Vagina (tissue), 2 donors: ENCODE data around the gene SHISA4. TPM values are rescaled to one million over a fixed set of nuclear protein-coding genes. Genes with fewer than 3 reads are reported as not detected.

ENCODE experiments used
- DNase-seq, 2 donors: peaks; one replicate each; pipeline ENCODE4 v3.0.0-alpha.2; 2017; ENCODE audit errors: extremely low spot score in 2 of 2
- H3K27ac ChIP-seq: fragments of 200-600 bp; sonication (generic); one replicate; pipeline ENCODE4 v1.5.1; 2019
- H3K27me3 ChIP-seq: fragments of 200-600 bp; sonication (generic); one replicate; pipeline ENCODE4 v1.5.1; 2019
- H3K36me3 ChIP-seq, 2 donors: fragments of 200-600 bp; sonication (generic); one replicate each; pipeline ENCODE4 v1.5.1; 2017 to 2019
- H3K4me1 ChIP-seq: fragments of 200-600 bp; sonication (generic); one replicate; pipeline ENCODE4 v1.5.1; 2019
- H3K4me3 ChIP-seq, 2 donors: fragments of 200-600 bp; sonication (generic); 1 replicate in 1 of 2; 2 replicates in 1 of 2; pipeline ENCODE4 v1.5.1; 2016 to 2019
- H3K9me3 ChIP-seq: fragments of 200-600 bp; sonication (generic); one replicate; pipeline ENCODE4 v1.5.1; 2019
- POLR2A ChIP-seq, 2 donors: fragments of 450-650 bp; IDR thresholded peaks; one replicate each; pipeline ENCODE4 v1.6.1; 2017; ENCODE audit warnings: antibody characterized with exemption in 2 of 2, mild to moderate bottlenecking in 2 of 2, moderate library complexity in 2 of 2
- POLR2AphosphoS5 ChIP-seq, 2 donors: sonication (generic); formaldehyde crosslinking; IDR thresholded peaks; one replicate each; pipeline ENCODE4 v1.9.0; 2017; ENCODE audit warnings: antibody characterized with exemption in 2 of 2, mild to moderate bottlenecking in 2 of 2, low read depth in 1 of 2; ENCODE audit not compliant: insufficient read depth in 1 of 2
- intact Hi-C: fragments of 100-400 bp; cut with DNase I; formaldehyde crosslinking; loops from one replicate; pipeline ENCODE4 v1.15.1; 2023
- total RNA-seq: library from RNA; depleted of rRNA; stranded (reverse); fragments of >200 nt; gene quantifications from one replicate; pipeline ENCODE4 v1.2.3, GENCODE V29; 2016
- TF ChIP-seq, protein P1 (sequence below), 3 experiments: fragments of 450-650 bp in 2 of 3; fragments of 200-600 bp in 1 of 3; sonication (generic) in 1 of 3; IDR thresholded peaks; one replicate each; pipeline ENCODE4 v1.5.1; 2017 to 2019; ENCODE audit warnings: antibody characterized with exemption in 3 of 3, mild to moderate bottlenecking in 2 of 3, moderate library complexity in 2 of 3

The SHISA4 gene
- total RNA-seq, 1 donor from 2014 or later, result 16.2 TPM

DNA sequence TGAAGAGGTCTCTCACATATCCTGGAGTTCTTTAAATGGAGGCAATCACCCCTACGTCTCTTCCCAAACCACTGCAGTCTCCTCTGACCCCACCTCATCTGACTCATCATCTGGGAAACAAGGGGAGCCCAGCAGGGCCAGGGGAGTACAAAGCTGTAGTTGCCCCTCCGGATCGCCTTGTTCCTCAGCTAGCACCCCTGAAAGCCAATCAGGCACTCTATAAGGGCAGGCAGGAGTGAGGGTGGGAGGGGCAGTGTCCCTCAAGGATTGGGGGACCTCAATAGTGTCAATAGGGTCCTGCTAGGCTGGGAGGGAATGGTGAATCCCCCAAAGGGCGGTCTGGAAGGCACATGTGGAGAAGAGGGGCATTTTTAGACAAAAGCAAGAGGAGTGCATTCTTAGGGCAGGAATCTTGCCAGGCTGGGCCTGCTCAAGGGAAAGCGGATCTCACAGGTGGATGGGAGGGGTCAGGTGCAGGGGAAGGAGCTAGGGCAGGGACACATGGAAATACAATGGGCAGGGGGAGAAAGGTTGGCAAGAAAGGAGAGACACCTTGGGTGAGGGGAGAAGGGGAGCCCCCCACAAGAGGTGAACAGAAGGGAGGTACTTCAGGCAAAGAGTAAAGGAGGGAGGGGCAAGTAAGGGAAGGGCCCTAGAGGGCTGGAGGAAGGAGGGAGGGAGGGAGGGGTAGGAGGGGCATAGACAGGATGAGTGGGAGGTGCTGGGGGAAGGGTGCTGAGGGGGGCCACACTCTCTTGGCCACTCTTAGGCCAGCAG, 5.8 kb downstream of the SHISA4 start:
- H3K27ac ChIP-seq, result peak overlapping the region; percentile 70
- no peak overlapping the region for H3K4me3 ChIP-seq
- intact Hi-C loops, result loop anchor here (5.0 kb wide), 1 partner anchor 78 kb away; no protein-coding TSS in a partner anchor
- H3K9me3 ChIP-seq, result no peaks in the 10 kb centered on the region
- DNase-seq, result no peak
- no peaks in the 10 kb centered on the region for H3K27me3 ChIP-seq
- peaks cover 16% of the 10 kb centered on the region for H3K4me1 ChIP-seq
- TF ChIP-seq, protein P1, sequence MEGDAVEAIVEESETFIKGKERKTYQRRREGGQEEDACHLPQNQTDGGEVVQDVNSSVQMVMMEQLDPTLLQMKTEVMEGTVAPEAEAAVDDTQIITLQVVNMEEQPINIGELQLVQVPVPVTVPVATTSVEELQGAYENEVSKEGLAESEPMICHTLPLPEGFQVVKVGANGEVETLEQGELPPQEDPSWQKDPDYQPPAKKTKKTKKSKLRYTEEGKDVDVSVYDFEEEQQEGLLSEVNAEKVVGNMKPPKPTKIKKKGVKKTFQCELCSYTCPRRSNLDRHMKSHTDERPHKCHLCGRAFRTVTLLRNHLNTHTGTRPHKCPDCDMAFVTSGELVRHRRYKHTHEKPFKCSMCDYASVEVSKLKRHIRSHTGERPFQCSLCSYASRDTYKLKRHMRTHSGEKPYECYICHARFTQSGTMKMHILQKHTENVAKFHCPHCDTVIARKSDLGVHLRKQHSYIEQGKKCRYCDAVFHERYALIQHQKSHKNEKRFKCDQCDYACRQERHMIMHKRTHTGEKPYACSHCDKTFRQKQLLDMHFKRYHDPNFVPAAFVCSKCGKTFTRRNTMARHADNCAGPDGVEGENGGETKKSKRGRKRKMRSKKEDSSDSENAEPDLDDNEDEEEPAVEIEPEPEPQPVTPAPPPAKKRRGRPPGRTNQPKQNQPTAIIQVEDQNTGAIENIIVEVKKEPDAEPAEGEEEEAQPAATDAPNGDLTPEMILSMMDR (IDR thresholded peaks at IDR 0.05), result no peak
- TF ChIP-seq POLR2AphosphoS5 (IDR thresholded peaks at IDR 0.05; ENCODE audit: insufficient read depth in 1 of 2, low read depth in 1 of 2), result no peak
- TF ChIP-seq POLR2A (IDR thresholded peaks at IDR 0.05), result no peak
- H3K36me3 ChIP-seq, result peaks cover 0 to 15% of the 10 kb centered on the region in 2 donors

DNA sequence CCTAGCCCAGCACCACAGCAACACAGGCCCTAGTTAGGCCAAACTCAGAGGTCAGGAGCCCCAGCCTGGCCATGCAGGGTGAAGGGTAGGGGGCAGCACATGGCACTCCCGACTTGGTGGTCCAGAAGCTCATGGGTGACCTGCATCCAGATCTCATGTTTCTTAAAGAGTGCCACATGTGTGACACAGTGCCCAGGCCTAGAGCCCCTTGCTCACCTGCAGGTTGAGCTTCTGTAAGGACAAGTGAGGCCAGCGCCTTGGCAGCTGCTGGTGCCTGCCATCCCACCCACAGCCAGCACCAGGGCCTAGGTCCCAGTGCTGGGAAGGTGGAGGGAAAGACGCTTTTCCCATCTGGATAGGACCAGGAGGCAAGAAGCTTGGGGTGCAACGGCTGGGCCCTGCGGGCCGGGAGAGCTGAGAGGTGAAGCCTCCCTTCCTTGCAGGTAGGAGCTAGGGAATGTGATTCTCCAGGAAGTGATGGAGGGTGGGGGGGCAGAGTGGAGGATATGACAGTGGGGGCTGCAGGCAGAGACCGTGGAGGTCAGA, 6.5 kb downstream of the SHISA4 start:
- peaks cover 0 to 15% of the 10 kb centered on the region in 2 donors for H3K36me3 ChIP-seq
- peak overlapping the region; percentile 70 for H3K27ac ChIP-seq
- H3K9me3 ChIP-seq, result no peaks in the 10 kb centered on the region
- no peak overlapping the region for H3K4me3 ChIP-seq
- H3K27me3 ChIP-seq, result no peaks in the 10 kb centered on the region
- DNase-seq, result no peak
- peaks cover 10% of the 10 kb centered on the region for H3K4me1 ChIP-seq
- intact Hi-C loops, result loop anchor here (5.0 kb wide), 1 partner anchor 77 kb away; no protein-coding TSS in a partner anchor
- no peak for TF ChIP-seq POLR2A (IDR thresholded peaks at IDR 0.05)
- peak in 1 of 2 donors; percentile 15 for TF ChIP-seq POLR2AphosphoS5 (IDR thresholded peaks at IDR 0.05; ENCODE audit: insufficient read depth in 1 of 2, low read depth in 1 of 2)

DNA sequence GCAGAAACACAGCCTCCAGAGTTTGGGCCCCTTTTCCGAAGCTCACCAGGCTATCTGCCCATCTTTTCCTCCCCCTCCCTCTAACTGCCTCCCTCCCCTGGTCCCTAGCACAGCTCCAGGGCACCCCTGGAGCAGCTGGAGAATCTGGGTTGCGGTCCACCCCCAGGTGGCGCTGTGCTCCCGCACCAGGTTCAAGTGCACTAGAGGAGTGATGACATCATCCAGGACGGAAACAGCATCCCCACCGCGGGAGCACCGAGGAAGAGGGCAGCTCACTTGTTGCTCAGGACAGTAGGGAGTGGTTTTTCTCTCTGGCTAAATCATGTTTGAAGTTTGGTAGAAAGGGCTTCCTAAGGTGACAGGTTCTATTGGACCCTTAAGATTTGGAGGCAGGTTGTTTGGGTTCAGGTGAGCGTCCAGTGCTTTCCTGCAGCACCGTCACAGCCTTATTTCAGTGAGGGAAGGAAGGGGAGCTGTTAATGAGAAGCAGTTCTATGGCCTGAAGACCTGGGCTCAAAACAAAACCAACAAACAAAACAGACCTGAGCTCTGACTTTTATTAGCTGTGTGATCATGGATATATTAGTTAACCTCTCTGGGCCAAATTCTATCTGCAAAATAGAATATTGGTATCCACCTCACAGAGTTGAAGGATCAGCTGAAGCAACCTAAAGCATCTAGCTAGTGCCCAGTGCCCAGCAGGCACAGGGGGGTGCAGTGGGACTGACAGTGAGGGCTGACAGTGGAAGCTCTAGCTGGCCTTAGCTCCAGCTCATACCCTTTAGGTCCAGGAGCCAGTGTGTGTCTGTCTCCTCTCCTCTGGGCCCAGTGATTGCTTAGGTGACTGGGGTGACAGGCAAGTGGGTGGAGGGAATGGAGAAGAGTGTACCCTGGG, 7.5 kb downstream of the SHISA4 start:
- DNase-seq, result no peak
- Histone ChIP-seq H3K27me3 (no peaks in the 10 kb centered on the region), H3K9me3 (no peaks in the 10 kb centered on the region), H3K4me1 (peaks cover 18% of the 10 kb centered on the region), H3K27ac (peak overlapping the region; percentile 70), H3K4me3 (no peak overlapping the region), H3K36me3 (peaks cover 0 to 15% of the 10 kb centered on the region in 2 donors)
- intact Hi-C loops, result loop anchor here (5.0 kb wide), 1 partner anchor 76 kb away; no protein-coding TSS in a partner anchor
- no peak for TF ChIP-seq POLR2A (IDR thresholded peaks at IDR 0.05)
- TF ChIP-seq POLR2AphosphoS5 (IDR thresholded peaks at IDR 0.05; ENCODE audit: insufficient read depth in 1 of 2, low read depth in 1 of 2), result peak; percentile 70 to 74
- TF ChIP-seq, protein P1 (IDR thresholded peaks at IDR 0.05), result peak; percentile 77 to 98 (median 93)

DNA sequence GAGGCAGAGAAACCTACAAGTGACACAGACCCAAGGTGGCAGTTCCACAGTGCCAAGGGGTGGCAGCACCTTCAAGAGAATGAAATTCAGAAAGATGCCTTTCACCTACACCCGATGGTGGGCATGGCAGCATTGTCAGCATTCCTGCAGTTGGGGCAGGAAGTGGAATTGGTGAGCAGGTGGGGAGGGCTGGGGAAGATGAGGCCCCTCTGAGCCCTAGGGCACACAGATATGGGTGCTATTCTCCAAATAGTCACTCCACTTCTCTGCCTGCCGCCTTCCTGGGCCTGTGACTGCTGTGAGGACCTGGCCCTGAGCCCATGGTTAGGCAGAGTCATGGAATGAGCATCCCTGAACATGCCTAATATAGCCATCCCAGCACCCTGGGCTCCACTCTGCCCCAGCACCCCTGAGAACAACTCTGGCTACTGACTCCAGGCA, 8.3 kb downstream of the SHISA4 start:
- intact Hi-C loops, result loop anchor here (5.0 kb wide), 1 partner anchor 75 kb away; no protein-coding TSS in a partner anchor
- H3K36me3 ChIP-seq, result peaks cover 0 to 15% of the 10 kb centered on the region in 2 donors
- TF ChIP-seq, protein P1 (IDR thresholded peaks at IDR 0.05), result no peak
- TF ChIP-seq POLR2AphosphoS5 (IDR thresholded peaks at IDR 0.05; ENCODE audit: insufficient read depth in 1 of 2, low read depth in 1 of 2) (peak in 1 of 2 donors; percentile 48), POLR2A (IDR thresholded peaks at IDR 0.05) (no peak)
- H3K4me1 ChIP-seq, result peaks cover 18% of the 10 kb centered on the region
- no peaks in the 10 kb centered on the region for H3K9me3 ChIP-seq
- H3K27me3 ChIP-seq, result no peaks in the 10 kb centered on the region
- no peak for DNase-seq
- H3K4me3 ChIP-seq, result no peak overlapping the region
- peak overlapping the region; percentile 70 for H3K27ac ChIP-seq
